Activated CD4-positive, alpha-beta T cell treated with anti-CD3 and anti-CD28 coated beads, Interleukin-2, amount 50 U/mL, for 1 hour (primary cell): ENCODE measurements around the gene KCNK1.

Experiments used
- DNase-seq: peaks from one replicate; pipeline ENCODE4 v3.0.0-alpha.2; 2020

Gene KCNK1

DNA sequence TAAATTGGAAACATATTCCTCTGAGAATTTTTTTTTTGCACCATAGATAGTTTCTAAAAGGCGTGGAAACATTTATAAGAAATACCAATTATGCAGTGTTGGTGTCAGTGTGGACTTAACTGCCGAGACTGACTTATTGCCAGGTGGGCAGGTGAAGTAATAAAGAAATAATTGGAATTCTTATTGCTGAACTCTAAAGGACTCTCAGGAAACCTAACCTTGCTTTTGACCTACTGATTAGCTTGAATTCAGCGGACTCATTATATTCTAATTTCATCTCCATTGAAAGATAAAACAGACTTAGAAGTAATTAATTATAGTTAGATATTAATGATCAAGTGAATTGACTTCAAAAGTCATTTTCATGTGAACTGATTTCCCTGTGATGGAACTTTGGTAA is 26.3 kb downstream of the KCNK1 start:
- no peak for DNase-seq

- DNase-seq, result no peak
These were observed 27.1 kb downstream of the KCNK1 start for GRCh38 chr1:233641029-233641428.

DNA sequence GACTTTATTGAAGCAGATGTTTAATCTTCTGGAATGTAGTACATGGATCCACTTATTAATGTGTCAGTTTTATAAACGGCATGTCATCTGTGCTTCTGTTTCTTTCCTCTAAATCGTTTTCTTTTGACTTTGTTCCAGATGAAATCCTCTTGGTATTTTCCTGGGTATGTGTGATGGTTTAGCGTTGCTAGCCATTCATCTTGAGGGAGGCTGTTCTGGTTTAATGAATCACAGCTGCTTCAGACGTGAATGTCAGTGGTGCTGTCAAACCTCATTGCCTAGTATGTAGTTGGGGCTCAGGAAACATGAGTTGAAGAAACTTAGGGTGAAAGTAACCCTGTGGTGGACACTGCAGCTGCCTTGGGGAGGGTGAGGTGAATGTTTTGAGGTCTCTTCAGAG is 33.2 kb downstream of the KCNK1 start:
- DNase-seq, result no peak

DNA sequence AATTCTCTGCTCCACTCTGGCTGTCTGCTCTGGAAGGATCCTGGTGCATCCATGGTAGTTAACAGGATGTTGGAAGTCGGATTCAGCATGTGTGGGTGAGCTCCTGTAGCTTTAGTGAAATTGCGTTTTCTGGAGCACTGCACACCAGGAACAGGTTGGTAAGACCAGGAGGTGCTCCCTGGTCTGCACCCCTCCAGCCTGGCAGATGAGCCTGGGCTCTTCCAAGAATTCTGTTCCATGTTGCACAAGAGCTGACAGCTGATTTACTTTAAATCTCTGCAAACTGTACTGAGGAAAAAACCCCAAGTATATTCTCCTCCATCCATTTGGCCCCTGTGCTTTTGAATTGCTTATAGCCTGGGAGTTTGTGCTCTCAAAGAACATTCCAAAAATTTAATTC is 33.7 kb downstream of the KCNK1 start:
- no peak for DNase-seq

DNA sequence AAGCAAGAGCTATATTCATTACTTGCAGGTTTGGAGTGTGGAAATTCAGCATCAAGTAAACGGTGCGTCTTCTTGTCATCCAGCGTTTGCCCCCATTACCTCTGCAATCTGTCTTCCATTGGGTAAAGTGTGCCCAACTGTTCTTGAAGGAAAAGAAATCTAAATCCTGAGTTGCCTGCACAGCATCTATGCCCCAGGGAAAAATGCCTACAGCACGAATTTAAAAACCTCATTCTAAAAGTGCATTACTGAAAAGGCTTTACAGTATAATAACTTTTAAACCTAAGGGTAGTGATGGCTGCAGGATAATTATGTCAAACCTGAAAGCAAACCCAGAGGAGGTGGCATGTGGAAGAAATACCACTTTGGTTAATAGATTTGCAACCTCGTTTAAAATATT is 37.2 kb downstream of the KCNK1 start:
- DNase-seq, result no peak

DNA sequence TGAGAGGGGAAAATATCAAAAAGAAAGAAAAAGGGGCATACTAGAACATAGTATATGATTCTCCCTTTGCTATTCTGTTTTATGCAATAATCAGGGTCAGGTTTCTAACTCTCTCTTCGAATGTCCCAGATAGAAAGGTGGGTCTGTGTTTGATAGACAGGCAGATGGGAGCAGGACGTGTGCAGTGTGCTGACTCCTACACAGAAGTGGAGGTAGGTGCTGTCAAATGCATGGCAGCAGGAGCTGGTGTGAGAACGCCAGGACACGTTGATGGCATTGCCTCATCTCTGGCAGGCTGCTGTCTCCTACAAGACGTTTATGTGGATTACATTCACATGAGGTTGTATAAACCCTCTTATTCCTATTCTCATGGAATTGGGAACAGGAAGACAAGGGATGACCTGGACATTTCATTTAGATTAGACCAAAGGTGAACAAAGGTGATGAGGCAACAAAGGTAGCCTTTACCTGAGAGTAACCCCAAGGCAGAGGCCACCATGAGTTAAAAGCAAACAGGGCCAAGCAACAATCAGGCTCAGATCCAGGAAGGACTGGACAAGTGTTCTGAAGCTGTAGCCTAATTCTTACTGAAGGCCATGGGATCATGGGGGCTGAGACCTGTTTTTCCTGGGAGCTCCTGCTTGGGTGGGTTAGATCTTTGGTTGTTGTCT is 37.8 kb downstream of the KCNK1 start:
- DNase-seq, result no peak

DNA sequence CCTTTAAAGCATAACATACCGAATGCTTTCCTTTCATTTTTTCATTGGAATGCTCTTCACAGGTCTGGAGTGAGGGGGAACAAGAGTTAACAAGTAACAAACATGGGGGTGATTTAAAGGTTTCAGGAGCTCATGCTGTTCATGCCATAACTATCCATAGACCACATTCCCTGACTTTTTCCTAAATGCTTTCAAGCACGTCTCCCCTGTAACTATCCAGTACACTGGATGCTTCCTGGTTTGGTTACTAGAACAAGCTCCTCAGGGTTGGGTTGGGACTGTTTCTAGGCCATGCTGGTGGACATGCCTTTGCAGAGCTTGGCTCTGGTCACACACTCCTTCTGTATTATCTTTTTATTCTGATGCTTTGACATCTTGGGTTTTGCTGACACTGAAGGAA is 38.6 kb downstream of the KCNK1 start:
- DNase-seq, result no peak

DNA sequence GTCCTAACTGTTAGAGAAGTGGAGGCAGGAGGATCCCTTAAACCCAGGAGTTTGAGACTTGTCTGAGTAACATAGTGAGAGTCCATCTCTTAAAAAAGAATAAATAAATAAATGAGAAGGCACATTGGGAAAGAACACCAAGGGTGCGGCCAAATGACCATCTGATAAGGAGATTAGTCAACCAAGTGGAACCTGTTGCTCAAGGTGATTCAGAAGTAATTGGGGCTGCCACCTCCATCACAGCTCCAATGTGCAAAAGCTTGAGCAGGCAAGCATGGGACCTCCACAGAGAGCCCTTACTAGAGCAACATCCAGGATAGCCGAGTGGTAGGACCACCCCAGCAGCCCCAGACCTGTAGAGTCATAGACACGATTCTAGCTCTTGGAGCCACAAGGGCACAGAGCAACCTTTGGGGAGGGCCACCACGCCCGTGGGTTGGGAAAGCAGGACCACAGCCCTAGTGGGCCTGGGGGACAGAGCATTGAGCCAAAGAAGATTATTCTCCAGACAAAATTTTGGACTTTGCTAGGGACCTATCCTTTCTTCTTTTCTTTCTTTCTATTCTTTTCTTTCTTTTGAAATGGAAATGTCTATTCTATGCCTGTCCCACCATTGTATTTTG is 40.9 kb downstream of the KCNK1 start:
- no peak for DNase-seq

GRCh38 chr1:233655301-233655740 is 41.4 kb downstream of the KCNK1 start:
- no peak for DNase-seq

GRCh38 chr1:233656032-233656635 is 42.2 kb downstream of the KCNK1 start:
- DNase-seq, result no peak

DNA sequence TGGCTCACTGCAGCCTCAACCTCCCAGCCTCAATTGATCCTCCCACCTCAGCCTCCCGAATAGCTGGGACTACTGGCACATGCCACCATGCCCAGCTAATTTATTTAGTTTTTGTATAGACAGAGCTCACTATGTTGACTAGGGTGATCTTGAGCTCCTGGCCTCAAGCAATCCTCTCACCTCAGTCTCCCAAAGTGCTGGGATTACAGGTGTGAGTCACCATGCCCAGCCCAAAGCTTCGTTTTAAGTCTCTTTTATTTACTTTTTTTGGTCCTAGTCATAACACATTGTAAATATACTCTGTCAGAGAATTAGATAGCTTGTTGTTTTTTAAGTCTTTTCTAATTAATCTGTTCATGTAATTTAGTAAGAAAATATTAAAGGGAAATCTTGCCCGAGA is 42.8 kb downstream of the KCNK1 start:
- no peak for DNase-seq

DNA sequence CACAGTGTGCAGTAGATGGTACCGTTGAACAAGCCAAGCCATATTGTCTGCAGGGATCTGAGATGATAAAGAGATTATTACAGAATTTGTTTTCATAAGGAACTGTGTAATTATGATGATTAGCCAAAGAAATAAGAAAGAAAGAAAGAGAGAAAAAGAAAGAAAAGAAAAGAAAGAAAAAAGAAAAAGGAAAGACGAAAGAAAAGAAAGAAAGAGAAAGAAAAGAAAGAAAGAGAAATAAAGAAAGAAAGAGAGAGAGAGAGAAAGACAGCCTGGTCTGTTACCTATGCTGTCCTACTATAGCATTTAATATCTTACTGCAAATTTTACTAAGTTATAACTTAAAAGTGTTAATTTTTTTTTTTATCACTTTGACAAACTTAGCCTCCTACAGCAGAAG is 43.6 kb downstream of the KCNK1 start:
- no peak for DNase-seq

- DNase-seq, result no peak
These were observed 45.6 kb downstream of the KCNK1 start for GRCh38 chr1:233659495-233659894.

GRCh38 chr1:233661376-233662159 is 47.7 kb downstream of the KCNK1 start:
- DNase-seq, result no peak

GRCh38 chr1:233662575-233663304 is 48.8 kb downstream of the KCNK1 start:
- DNase-seq, result no peak

DNA sequence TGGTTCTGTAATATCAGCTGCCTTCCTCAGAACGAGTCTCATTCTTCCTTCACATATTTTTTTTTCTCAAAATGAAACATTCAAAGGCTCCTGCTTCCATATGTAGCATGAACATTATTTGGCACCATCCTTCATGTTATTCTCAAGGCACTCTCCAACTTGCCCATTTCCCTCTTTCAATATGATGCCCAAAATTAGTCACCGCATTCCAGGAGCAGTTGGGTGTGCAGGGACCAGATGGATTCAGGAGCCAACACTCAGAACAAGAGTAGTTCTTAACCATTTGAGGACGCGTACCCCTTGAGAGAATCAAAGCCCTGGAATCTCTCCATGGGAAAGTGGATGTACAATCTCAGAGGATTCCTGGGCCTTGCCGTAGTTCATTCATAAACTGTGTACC is 50.3 kb downstream of the KCNK1 start:
- no peak for DNase-seq

DNA sequence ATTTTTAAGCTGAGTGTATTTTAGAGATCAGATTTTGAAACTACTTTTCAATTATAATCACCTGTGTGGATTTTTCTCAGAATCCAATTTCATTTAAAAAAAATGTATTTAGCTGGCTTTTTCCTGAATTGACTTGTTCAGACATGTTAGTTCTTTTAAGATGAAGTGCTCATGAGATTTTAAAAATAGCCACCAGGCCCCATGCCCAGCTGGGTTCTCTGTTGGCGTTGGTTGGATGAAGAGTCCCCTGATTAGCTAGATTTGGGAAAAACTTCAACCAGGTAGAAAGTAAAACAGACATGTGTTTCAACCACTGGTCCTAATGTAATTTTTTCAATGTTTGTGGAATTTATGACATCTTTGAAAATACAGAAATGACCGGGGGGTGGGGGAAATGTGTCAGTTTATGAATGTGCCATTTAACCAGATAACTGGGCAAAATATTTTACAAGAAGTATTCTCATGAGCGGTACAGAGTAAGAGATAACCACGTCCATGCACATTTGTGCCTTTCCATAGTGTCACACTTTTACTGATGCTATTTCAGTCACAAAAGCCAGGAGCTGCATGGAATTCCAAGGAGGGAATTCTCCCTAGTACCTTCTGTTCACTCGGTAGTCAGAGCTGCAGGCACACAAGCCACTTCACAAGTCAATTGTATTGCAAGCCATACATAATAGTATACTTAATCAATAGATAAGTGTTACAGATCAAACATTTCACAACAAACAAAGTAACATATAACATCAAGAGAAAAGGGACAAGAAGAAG is 51.1 kb downstream of the KCNK1 start:
- DNase-seq, result no peak

DNA sequence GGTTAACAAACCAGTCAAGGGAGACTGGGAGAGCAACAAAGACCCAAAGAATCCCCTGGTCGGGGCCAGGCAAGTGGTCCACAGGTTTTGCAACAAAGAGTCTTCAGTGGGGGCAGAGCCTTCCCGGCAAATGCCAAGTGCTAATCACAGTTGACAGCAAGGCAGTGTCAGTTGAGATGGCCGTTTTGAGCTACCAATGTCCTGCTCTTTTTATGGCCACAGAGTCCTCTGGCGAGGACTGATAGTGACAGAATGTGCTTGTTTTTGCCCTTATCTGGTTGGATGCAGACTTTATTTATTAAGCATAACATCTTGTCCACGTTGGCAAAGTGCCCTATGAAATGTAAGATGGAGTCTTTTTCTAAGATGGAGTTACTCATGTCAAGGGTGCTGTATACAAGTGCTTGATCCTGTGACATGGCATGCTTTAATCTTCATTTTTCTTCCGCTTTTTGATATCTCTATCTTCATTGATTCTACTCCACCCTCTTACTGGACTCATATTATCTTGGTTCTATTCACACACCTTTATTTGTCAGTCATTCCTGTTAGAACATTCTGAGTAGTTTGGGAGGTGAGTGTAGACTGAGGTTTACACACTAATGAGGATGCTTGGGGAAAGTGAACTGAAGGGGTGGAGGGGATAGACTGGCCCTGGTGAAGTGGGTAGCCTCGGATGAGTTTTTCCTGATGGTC is 51.8 kb downstream of the KCNK1 start:
- DNase-seq, result no peak

- DNase-seq, result no peak
These were observed 53.8 kb downstream of the KCNK1 start for GRCh38 chr1:233667741-233668140.

DNA sequence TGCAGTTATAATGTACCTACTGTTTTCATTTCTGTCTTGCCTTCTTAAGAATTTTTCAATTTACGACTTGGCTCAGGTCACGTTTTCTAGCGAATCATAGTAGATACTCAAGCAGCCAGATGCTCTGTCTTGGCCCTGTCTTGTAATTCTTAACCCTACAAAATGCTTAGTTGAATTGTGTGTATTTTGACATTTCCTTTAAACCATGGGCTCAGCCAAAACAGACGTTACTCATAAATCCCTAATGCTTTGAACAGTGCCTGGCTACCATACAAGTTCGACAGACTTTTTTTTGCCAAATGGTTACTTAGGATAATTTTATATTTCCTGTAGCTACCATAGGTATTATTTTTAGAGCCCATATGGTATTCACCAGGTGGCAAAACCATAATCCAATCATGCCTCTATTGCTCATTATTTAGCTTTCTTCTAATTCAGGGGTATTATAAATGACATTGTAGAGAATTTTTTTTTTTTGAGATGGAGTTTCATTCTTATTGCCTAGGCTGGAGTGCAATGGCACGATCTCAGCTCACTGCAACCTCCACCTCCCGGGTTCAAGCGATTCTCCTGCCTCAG is 54.3 kb downstream of the KCNK1 start:
- no peak for DNase-seq

DNA sequence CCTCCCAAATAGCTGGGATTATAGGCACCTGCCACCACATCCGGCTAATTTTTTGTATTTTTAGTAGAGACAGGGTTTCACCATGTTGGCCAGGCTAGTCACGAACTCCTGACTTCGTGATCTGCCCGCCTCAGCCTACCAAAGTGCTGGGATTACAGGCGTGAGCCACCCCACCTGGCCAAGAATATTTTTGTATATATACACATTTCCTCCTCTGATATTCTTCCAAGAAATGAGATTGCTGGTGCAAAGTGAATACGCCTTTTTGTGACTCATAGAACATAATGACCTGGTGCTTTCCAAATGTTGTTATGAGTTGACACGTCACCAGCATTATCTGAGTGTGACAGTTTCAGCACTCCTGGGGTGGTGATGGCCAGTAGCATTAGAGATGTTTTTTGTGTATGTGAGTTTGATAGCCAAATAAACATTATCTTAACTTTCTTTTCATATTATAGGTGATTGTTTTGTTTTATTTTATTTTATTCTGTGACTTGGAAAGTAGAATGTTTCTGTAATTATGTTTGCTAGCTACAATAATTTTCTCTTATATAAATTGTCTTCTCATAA is 54.9 kb downstream of the KCNK1 start:
- DNase-seq, result no peak
